ELR (cell line): ENCODE data around the gene ASS1.
A peak's percentile ranks its signal among the peaks of the same experiment; 100 is the strongest.

Experiments
- DNase-seq: peaks from one replicate; pipeline ENCODE4 v3.0.0-alpha.2; 2015; ENCODE audit warnings: low read depth

Gene ASS1

GRCh38 chr9:130419521-130420035 is 25.2 kb upstream of the ASS1 start:
- DNase-seq = no peak

- no peak for DNase-seq
These were observed 23.5 kb upstream of the ASS1 start for GRCh38 chr9:130421154-130421801.

- DNase-seq = peak; percentile 89
These were observed 22.9 kb upstream of the ASS1 start for GRCh38 chr9:130421802-130422276.

GRCh38 chr9:130422546-130422945 is 22.2 kb upstream of the ASS1 start:
- no peak for DNase-seq

GRCh38 chr9:130423272-130423671 is 21.5 kb upstream of the ASS1 start:
- no peak for DNase-seq

- DNase-seq = no peak
These were observed 19.9 kb upstream of the ASS1 start for GRCh38 chr9:130424595-130425454.

GRCh38 chr9:130425741-130426466 is 18.9 kb upstream of the ASS1 start:
- no peak for DNase-seq

GRCh38 chr9:130426467-130426773 is 18.3 kb upstream of the ASS1 start:
- no peak for DNase-seq

GRCh38 chr9:130426883-130427282 is 17.9 kb upstream of the ASS1 start:
- peak; percentile 93 for DNase-seq

- no peak for DNase-seq
These were observed 17.4 kb upstream of the ASS1 start for GRCh38 chr9:130427326-130427725.

GRCh38 chr9:130428086-130428665 is 16.6 kb upstream of the ASS1 start:
- no peak for DNase-seq

GRCh38 chr9:130429381-130429780 is 15.4 kb upstream of the ASS1 start:
- DNase-seq = no peak

- no peak for DNase-seq
These were observed 14.9 kb upstream of the ASS1 start for GRCh38 chr9:130429831-130430230.

- no peak for DNase-seq
These were observed 14.5 kb upstream of the ASS1 start for GRCh38 chr9:130430232-130430631.

- no peak for DNase-seq
These were observed 13.8 kb upstream of the ASS1 start for GRCh38 chr9:130430734-130431535.

- no peak for DNase-seq
These were observed 13.0 kb upstream of the ASS1 start for GRCh38 chr9:130431536-130432303.

- no peak for DNase-seq
These were observed 12.4 kb upstream of the ASS1 start for GRCh38 chr9:130432362-130432761.

- DNase-seq = no peak
These were observed 12.0 kb upstream of the ASS1 start for GRCh38 chr9:130432796-130433167.

GRCh38 chr9:130433168-130433946 is 11.4 kb upstream of the ASS1 start:
- peak; percentile 52 for DNase-seq

GRCh38 chr9:130433947-130434262 is 10.9 kb upstream of the ASS1 start:
- DNase-seq = no peak
